Coronary artery (tissue), 2 donors: ENCODE measurements around the gene GLRA2.

Experiments used
- DNase-seq: peaks from one replicate; pipeline ENCODE4 v3.0.0-alpha.2; 2017; ENCODE audit warnings: low spot score
- H3K27ac ChIP-seq, 2 donors: fragments of 200-600 bp; sonication (generic); one replicate each; pipeline ENCODE4 v1.5.1; 2016 to 2019
- H3K4me3 ChIP-seq: fragments of 200-600 bp; sonication (generic); 2 replicates; pipeline ENCODE4 v1.5.1; 2016; ENCODE audit warnings: mild to moderate bottlenecking, moderate library complexity
- CTCF ChIP-seq: fragments of 200-600 bp; sonication (generic); IDR thresholded peaks from one replicate; pipeline ENCODE4 v1.5.1; 2019; ENCODE audit warnings: antibody characterized with exemption

GLRA2 gene

GRCh38 chrX:14738643-14739042 is 209.3 kb downstream of the GLRA2 start:
- TF ChIP-seq CTCF: no peak
- DNase-seq: no peak
- Histone ChIP-seq H3K27ac (no peak overlapping the region), H3K4me3 (no peak overlapping the region)

GRCh38 chrX:14753441-14753840 is 224.1 kb downstream of the GLRA2 start:
- no peak overlapping the region for H3K4me3 ChIP-seq
- no peak for TF ChIP-seq CTCF
- DNase-seq: no peak
- H3K27ac ChIP-seq: no peak overlapping the region

- DNase-seq: no peak
- no peak overlapping the region for H3K27ac ChIP-seq
- no peak overlapping the region for H3K4me3 ChIP-seq
- TF ChIP-seq CTCF: no peak
These were observed 228.7 kb downstream of the GLRA2 start for GRCh38 chrX:14758029-14758491.

- no peak overlapping the region for H3K27ac ChIP-seq
- no peak overlapping the region for H3K4me3 ChIP-seq
- DNase-seq: no peak
- TF ChIP-seq CTCF: no peak
These were observed 246.1 kb downstream of the GLRA2 start for GRCh38 chrX:14775416-14775815.

- no peak overlapping the region for H3K4me3 ChIP-seq
- H3K27ac ChIP-seq: no peak overlapping the region
- DNase-seq: no peak
- TF ChIP-seq CTCF: no peak
These were observed 247.6 kb downstream of the GLRA2 start for GRCh38 chrX:14776901-14777300.

- no peak for TF ChIP-seq CTCF
- Histone ChIP-seq H3K27ac (no peak overlapping the region), H3K4me3 (no peak overlapping the region)
- DNase-seq: no peak
These were observed 248.2 kb downstream of the GLRA2 start for GRCh38 chrX:14777525-14777924.

- Histone ChIP-seq H3K4me3 (no peak overlapping the region), H3K27ac (no peak overlapping the region)
- no peak for TF ChIP-seq CTCF
- no peak for DNase-seq
These were observed 250.2 kb downstream of the GLRA2 start for GRCh38 chrX:14779580-14779979.
